ENCODE measurements around the gene RIMBP2.

GRCh38 chr12:130686511-130686991, 29.5 kb downstream of the RIMBP2 start:
- no peak for TF ChIP-seq CTCF (IDR thresholded peaks at IDR 0.05; ENCODE audit: borderline replicate concordance, extremely low read depth, low read length, poor library complexity, severe bottlenecking)
- TF ChIP-seq EZH2 (IDR thresholded peaks at IDR 0.05; ENCODE audit: borderline replicate concordance, low read depth, low read length, severe bottlenecking), result no peak
